Stimulated activated CD4-positive, alpha-beta T cell treated with anti-CD3 and anti-CD28 coated beads, TNF-alpha, amount 100 ng/mL, for 4 hours (primary cell): Measurements from ENCODE around the gene CASKIN1.
"Not testable (repeated sequence)": the region's sequence is repeated elsewhere in the genome, so short reads cannot be mapped to it uniquely, and the experiment has no call there.

Source experiments
- DNase-seq, 3 experiments: peaks; one replicate each; pipeline ENCODE4 v3.0.0-alpha.2; 2020; ENCODE audit warnings: low read depth in 3 of 3

Gene CASKIN1, protein sequence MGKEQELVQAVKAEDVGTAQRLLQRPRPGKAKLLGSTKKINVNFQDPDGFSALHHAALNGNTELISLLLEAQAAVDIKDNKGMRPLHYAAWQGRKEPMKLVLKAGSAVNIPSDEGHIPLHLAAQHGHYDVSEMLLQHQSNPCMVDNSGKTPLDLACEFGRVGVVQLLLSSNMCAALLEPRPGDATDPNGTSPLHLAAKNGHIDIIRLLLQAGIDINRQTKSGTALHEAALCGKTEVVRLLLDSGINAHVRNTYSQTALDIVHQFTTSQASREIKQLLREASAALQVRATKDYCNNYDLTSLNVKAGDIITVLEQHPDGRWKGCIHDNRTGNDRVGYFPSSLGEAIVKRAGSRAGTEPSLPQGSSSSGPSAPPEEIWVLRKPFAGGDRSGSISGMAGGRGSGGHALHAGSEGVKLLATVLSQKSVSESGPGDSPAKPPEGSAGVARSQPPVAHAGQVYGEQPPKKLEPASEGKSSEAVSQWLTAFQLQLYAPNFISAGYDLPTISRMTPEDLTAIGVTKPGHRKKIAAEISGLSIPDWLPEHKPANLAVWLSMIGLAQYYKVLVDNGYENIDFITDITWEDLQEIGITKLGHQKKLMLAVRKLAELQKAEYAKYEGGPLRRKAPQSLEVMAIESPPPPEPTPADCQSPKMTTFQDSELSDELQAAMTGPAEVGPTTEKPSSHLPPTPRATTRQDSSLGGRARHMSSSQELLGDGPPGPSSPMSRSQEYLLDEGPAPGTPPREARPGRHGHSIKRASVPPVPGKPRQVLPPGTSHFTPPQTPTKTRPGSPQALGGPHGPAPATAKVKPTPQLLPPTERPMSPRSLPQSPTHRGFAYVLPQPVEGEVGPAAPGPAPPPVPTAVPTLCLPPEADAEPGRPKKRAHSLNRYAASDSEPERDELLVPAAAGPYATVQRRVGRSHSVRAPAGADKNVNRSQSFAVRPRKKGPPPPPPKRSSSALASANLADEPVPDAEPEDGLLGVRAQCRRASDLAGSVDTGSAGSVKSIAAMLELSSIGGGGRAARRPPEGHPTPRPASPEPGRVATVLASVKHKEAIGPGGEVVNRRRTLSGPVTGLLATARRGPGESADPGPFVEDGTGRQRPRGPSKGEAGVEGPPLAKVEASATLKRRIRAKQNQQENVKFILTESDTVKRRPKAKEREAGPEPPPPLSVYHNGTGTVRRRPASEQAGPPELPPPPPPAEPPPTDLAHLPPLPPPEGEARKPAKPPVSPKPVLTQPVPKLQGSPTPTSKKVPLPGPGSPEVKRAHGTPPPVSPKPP (N-terminal part only)

GRCh38 chr16:2196162-2196980 lies at the start of gene CASKIN1:
CASKIN1 (minus strand) TSS chr16:2196605; CDS start chr16:2196432, 173 bp downstream.
- no peak for DNase-seq

GRCh38 chr16:2244926-2245795 lies 48.8 kb upstream of the CASKIN1 start:
- DNase-seq = no peak

GRCh38 chr16:2244301-2244700 lies 47.9 kb upstream of the CASKIN1 start:
- no peak for DNase-seq

- DNase-seq = no peak
These were observed 47.4 kb upstream of the CASKIN1 start for GRCh38 chr16:2243781-2244180.

DNA sequence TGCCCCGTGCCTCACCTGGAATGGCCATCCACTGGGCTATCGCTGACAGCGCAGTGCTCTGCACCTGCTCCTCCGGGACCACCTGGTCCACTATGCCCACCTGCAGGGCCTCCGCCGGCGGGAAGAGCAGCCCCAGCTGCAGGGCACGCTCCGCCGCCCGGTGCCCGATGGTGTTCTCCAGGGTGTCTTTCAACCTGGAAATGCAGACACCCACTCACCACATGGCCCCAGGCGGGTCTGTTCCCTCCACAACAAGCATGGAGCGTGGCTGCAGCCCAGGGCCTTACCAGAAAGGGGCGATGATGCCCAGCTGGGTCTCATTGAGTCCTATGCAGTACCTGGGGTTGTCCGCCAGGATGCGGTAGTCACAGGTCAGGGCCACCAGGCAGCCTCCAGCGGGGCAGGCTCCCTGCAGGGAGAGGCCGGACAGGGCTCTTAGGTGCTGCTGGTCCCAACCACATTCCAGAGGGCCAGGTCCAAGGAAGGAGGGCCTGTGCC lies 46.7 kb upstream of the CASKIN1 start:
- no peak for DNase-seq

DNA sequence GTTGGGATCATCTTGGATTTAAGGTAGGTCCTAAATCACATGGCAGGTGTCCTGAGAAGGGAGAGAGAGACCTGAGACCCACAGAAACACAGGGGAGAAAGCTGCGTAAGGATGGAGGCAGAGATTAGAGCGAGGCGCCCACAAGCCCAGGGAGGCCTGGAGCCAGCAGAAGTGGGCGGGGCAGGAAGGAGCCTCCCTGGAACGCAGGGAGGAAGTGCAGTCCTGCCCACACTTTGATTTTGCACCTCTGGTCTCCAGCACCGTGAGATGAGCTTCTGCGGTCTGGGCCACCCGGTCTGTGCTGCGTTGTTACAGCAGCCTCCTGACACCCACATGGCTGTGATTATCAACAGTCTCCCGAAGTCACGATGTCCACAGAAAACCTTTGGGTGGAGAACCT lies 46.2 kb upstream of the CASKIN1 start:
- DNase-seq = no peak

GRCh38 chr16:2240331-2240730 lies 43.9 kb upstream of the CASKIN1 start:
- not testable (repeated sequence) for DNase-seq

- no peak for DNase-seq
These were observed 42.7 kb upstream of the CASKIN1 start for GRCh38 chr16:2238838-2239675.

DNA sequence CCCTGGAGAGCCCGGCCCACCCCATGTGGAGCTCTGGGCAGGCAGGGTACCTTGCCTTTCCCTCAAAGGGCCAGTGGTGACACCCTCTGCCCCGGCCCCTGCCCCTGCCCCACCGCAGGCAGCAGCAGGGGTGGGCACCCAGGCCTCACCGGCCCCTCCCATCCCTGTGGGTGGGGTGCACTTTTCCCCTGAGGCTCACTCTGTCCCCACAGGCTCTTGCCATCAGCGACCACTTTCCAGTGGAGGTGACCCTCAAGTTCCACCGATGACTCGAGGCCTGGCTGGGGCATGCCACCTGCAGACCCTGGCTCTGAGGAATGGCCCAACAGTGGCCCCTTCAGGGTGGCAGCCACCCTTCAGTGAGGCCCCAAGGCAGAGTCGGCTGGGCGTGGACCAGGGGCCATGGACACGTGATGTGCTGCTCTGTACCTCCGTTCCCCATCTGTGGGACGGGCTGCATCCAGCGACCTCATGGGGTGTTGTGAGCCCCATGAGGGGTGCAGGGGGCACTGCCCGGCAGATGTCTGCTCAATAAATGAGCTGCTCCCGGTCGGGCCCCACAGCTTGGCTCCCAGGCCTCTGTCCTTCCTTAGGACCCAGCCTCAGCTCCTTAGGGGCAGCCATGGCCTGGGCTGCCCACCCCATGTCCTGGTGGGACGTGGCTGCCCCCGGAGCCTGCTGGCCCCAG lies 41.9 kb upstream of the CASKIN1 start:
- DNase-seq = no peak

GRCh38 chr16:2237493-2238149 lies 41.2 kb upstream of the CASKIN1 start:
- DNase-seq = no peak

DNA sequence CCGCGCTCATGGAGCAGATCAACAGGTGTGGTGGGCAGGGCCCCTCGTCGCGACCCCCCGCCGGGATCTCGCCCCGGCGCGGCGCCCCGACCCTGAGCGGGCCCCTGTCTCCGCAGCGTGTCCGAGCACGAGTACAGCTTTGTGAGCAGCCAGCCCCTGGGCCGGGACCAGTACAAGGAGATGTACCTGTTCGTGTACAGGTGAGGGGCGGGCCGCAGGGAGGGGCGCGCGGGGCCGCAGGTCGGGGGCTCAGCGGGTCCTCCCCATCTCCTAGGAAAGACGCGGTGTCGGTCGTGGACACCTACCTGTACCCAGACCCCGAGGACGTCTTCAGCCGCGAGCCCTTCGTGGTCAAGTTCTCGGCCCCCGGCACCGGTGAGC lies 40.7 kb upstream of the CASKIN1 start:
- no peak for DNase-seq

DNA sequence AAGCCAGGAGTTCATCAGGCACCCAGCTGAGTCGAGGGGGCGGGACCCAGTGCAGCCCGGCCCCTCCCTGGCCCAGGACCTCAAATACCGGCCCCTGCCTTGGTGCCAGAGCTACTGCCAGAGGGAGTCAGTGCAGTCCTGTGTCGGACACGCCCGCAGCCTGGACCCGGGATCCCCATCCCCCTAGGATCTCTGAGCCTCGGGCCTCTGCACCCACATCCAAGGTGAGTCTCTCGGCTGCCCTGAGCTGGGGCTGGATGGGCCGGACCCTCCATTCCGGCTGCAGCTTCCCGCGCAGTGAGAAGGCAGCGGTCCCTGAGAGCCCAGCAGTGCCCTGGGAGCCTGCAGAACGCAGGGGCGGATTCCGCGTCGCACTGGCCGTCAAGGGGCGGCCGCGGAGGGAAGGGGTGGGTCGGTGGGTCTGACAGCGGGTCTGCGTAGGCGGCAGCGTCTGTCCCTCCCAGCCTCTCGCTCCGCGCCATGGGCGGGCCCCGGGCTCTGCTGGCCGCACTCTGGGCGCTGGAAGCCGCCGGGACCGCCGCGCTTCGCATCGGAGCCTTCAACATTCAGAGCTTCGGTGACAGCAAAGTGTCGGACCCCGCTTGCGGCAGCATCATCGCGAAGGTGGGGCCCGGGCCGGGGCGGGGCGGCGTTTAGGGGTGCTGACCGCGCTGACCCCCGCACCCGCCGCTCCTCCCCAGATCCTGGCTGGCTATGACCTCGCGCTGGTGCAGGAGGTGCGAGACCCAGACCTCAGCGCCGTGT lies 40.1 kb upstream of the CASKIN1 start, which contains the start of gene DNASE1L2:
DNASE1L2 (plus strand) TSS at position 108 of the 765 bp plus-strand sequence; CDS start at position 481, 373 bp downstream.
- no peak for DNase-seq

DNA sequence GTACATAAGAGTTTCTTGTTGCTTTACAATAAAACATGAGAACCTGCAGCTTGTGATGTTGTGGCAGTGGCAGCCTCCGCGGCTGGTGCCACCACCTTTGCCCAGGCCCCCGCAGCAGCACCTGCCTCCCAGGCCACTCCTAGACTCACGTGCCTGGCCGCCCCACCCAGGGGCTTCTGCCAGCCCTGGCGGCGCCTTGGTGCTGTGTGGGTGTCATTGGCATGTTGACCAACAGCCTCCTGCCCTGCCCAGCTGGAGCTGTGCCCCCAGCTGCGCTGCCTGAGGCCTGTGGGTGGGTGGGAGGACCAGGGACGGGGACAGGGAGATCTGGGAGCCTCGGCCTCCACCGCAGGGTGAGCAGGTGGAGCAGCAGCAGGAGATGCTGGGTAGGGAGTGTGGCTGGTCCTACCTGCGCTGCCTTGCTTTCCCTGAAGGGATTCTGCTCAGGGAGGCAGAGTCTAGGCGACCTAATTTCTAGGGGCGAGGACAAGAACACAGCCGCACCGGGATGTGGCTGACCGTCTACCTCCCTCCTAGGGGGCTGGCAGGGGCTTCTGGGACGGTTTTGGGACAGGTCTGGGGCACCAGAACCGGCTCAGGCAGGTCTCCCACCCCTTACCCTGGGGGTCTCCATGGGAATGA lies 39.4 kb upstream of the CASKIN1 start:
- no peak for DNase-seq

DNA sequence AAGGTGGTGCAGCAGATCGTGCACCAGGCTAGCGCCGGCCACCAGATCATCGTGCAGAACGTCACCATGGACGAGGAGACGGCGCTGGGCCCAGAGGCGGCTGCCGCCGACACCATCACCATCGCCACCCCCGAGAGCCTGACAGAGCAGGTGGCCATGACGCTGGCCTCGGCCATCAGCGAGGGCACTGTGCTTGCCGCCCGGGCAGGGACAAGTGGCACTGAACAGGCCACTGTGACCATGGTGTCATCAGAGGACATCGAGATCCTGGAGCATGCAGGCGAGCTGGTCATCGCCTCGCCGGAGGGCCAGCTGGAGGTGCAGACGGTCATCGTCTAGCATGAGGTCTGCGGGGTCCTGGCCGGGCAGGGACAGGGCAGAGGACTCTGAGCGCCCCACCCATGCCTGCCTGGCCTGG lies 38.8 kb upstream of the CASKIN1 start:
- no peak for DNase-seq

DNA sequence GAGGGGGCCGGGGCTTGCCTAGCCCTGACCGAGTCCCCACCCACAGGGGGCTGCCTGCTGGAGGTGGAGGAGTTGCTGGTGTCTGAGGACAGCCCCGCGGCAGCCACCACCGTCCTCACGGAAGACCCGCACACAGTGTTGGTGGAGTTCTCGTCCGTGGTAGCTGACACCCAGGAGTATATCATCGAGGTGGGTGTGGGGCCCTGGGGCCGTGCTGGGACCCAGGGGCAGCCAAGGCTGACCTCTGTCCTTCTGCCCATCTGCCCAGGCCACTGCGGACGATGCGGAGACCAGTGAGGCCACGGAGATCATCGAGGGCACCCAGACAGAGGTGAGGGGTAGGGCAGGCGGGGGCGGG lies 38.4 kb upstream of the CASKIN1 start:
- no peak for DNase-seq
